OCI-M1 (cell line): Measurements from ENCODE around the gene NAA35.

ENCODE experiments used
- DNase-seq: peaks from one replicate; lab custom pipeline; 2025; lab: John Stamatoyannopoulos, UW

The NAA35 gene

GRCh38 chr9:86062845-86063693 lies 122.1 kb downstream of the NAA35 start:
- DNase-seq = no peak

- DNase-seq = no peak
Observed at GRCh38 chr9:86064220-86064619, 123.3 kb downstream of the NAA35 start.

DNA sequence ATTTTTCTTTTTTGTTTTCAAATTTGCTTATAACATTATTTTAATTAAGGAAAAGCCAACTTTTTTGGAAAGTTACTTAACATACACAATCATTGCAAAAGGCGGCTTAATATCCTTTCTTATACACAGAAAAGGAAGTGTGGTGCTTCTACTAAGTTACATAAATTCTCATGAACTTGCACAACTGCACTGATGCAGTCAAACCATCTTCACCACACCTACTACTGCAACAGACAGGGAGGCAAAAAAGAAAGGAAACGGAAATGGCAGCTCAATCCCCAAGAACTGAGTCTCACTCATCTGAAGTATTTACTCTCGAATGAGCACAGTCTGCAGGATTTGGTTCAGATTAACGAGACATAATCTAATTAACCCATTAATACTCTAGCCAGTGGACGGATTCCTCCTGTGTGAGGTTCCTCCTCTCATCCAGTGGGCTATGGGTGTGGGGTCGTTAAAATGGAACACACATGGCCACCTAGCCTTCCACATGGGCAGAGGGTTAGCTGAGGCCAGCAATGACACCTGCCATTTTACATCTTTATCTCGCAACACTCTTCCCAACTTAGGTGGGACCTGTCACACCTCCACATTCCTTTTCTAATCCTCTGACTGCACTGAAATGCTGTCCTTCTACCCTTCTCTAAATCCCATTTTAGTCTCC lies 128.4 kb downstream of the NAA35 start:
- DNase-seq = peak; percentile 12
